Measurements from ENCODE around the gene LIMS3.
"Not testable (repeated sequence)": the region's sequence is repeated elsewhere in the genome, so short reads cannot be mapped to it uniquely, and the experiment has no call there.

The LIMS3 gene

DNA sequence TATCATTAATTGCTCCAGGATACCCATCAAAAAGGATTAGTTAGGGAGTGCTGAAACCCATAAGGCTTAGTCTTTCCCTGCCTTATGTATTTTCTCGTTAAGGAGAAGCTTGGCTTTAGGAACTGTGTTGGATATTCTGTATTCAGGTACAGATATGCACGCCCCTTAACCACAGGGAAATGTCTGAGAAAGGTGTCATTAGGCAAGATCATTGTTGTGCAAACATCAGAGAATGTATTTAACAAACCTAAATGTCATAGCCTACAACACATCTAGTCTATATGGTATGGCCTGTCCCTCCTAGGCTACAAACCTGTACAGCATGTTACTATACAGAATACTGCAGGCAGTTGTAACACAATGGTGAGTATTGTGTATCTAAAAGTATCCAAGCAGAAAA, 10.1 kb downstream of the LIMS3 start:
- not testable (repeated sequence) for H3K27me3 ChIP-seq (ENCODE audit: insufficient read depth, low read length); H2AFZ ChIP-seq (ENCODE audit: insufficient read depth, low read length, poor library complexity); H3K4ac ChIP-seq (ENCODE audit: low read depth, low read length); H3K4me1 ChIP-seq (ENCODE audit: control insufficient read depth in 1 of 2, insufficient read depth in 2 of 2, low read length in 2 of 2); H3K14ac ChIP-seq (ENCODE audit: low read length); H3K79me1 ChIP-seq (ENCODE audit: low read length); H3K4me3 ChIP-seq (ENCODE audit: low read depth, low read length); H2AK5ac ChIP-seq (ENCODE audit: low read length); H3K9ac ChIP-seq (ENCODE audit: low read length); H3K4me2 ChIP-seq (ENCODE audit: low read length); H3K18ac ChIP-seq (ENCODE audit: low read length); H4K8ac ChIP-seq (ENCODE audit: low read depth, low read length); H3K9me3 ChIP-seq (ENCODE audit: insufficient read depth, low read depth, low read length); H2BK12ac ChIP-seq (ENCODE audit: low read length); H3K36me3 ChIP-seq (ENCODE audit: control insufficient read depth in 1 of 2, insufficient read depth in 2 of 2, low read length in 2 of 2); H4K91ac ChIP-seq (ENCODE audit: low read depth, low read length); H2BK120ac ChIP-seq (ENCODE audit: insufficient read depth, low read length, poor library complexity); H4K12ac ChIP-seq (ENCODE audit: low read depth, low read length); H3K27ac ChIP-seq (ENCODE audit: low read depth, low read length); H3K23ac ChIP-seq (ENCODE audit: low read length); H2BK5ac ChIP-seq (ENCODE audit: low read depth, low read length, poor library complexity); DNase-seq; H3K79me2 ChIP-seq (ENCODE audit: control insufficient read depth, insufficient read depth, low read length, poor library complexity)
- no CpG with 5 or more reads among the region's 2 CpGs for WGBS (ENCODE audit: extremely low coverage, insufficient coverage, insufficient read length)

DNA sequence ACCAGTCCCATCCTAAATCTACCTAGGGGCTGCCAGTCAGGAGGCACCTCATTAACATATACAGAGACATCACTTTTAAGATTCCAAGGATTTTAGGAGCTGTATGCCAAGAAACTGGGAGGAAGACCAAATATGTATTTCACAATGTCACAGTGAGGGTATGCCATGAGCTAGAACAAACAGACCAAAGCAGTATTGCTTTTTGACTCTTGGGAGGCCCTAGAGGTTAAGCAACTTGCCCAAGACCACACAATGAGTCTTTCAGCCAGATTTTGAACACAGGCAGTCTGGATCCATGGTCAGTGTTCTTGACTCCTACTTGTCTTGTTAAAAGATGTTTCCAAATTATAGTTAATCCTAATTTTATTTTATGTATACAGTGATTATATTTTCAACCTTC, 12.3 kb downstream of the LIMS3 start:
- H3K14ac ChIP-seq (ENCODE audit: low read length); H3K9me3 ChIP-seq (ENCODE audit: insufficient read depth, low read depth, low read length); H2BK12ac ChIP-seq (ENCODE audit: low read length); H2BK120ac ChIP-seq (ENCODE audit: insufficient read depth, low read length, poor library complexity); H2BK5ac ChIP-seq (ENCODE audit: low read depth, low read length, poor library complexity); H3K4ac ChIP-seq (ENCODE audit: low read depth, low read length); H3K79me1 ChIP-seq (ENCODE audit: low read length); H3K4me2 ChIP-seq (ENCODE audit: low read length); H3K9ac ChIP-seq (ENCODE audit: low read length); H3K18ac ChIP-seq (ENCODE audit: low read length); H3K27me3 ChIP-seq (ENCODE audit: insufficient read depth, low read length); H3K23ac ChIP-seq (ENCODE audit: low read length); H3K4me1 ChIP-seq (ENCODE audit: control insufficient read depth in 1 of 2, insufficient read depth in 2 of 2, low read length in 2 of 2); H2AFZ ChIP-seq (ENCODE audit: insufficient read depth, low read length, poor library complexity); H3K4me3 ChIP-seq (ENCODE audit: low read depth, low read length); H3K79me2 ChIP-seq (ENCODE audit: control insufficient read depth, insufficient read depth, low read length, poor library complexity); H2AK5ac ChIP-seq (ENCODE audit: low read length); H4K12ac ChIP-seq (ENCODE audit: low read depth, low read length); H4K8ac ChIP-seq (ENCODE audit: low read depth, low read length); H3K36me3 ChIP-seq (ENCODE audit: control insufficient read depth in 1 of 2, insufficient read depth in 2 of 2, low read length in 2 of 2); H4K91ac ChIP-seq (ENCODE audit: low read depth, low read length); H3K27ac ChIP-seq (ENCODE audit: low read depth, low read length); DNase-seq: not testable (repeated sequence)

DNA sequence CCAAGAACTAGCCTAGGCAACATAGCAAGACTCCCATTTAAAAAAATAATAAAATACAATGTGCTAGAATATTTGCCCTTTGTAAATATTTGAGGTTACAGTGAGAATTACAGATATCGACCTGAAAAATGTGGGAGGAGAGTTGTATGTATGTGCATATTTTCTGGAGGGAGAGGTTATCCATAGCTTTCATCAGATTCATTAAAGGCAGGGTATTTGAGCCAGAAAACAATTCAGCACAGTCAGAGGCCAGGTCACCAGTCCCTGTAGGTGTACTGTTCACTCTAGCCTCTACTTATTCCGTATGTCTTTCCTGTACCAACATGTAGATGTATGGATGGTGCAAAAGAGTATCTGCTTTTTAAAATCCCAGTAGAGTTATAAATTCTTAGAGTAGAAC, 15.4 kb downstream of the LIMS3 start:
- H2BK120ac ChIP-seq (ENCODE audit: insufficient read depth, low read length, poor library complexity); H2AFZ ChIP-seq (ENCODE audit: insufficient read depth, low read length, poor library complexity); H3K4ac ChIP-seq (ENCODE audit: low read depth, low read length); H3K4me1 ChIP-seq (ENCODE audit: control insufficient read depth in 1 of 2, insufficient read depth in 2 of 2, low read length in 2 of 2); H3K79me2 ChIP-seq (ENCODE audit: control insufficient read depth, insufficient read depth, low read length, poor library complexity); H3K9ac ChIP-seq (ENCODE audit: low read length); H3K27me3 ChIP-seq (ENCODE audit: insufficient read depth, low read length); DNase-seq; H3K23ac ChIP-seq (ENCODE audit: low read length); H3K36me3 ChIP-seq (ENCODE audit: control insufficient read depth in 1 of 2, insufficient read depth in 2 of 2, low read length in 2 of 2); H3K27ac ChIP-seq (ENCODE audit: low read depth, low read length); H4K91ac ChIP-seq (ENCODE audit: low read depth, low read length); H2BK5ac ChIP-seq (ENCODE audit: low read depth, low read length, poor library complexity); H2AK5ac ChIP-seq (ENCODE audit: low read length); H3K4me2 ChIP-seq (ENCODE audit: low read length); H3K14ac ChIP-seq (ENCODE audit: low read length); H3K18ac ChIP-seq (ENCODE audit: low read length); H2BK12ac ChIP-seq (ENCODE audit: low read length); H3K79me1 ChIP-seq (ENCODE audit: low read length); H3K9me3 ChIP-seq (ENCODE audit: insufficient read depth, low read depth, low read length); H4K12ac ChIP-seq (ENCODE audit: low read depth, low read length); H4K8ac ChIP-seq (ENCODE audit: low read depth, low read length); H3K4me3 ChIP-seq (ENCODE audit: low read depth, low read length): not testable (repeated sequence)
- no CpG with 5 or more reads among the region's 2 CpGs for WGBS (ENCODE audit: extremely low coverage, insufficient coverage, insufficient read length)

GRCh38 chr2:109914552-109914951, 16.1 kb downstream of the LIMS3 start:
- not testable (repeated sequence) for H3K23ac ChIP-seq (ENCODE audit: low read length); H3K27me3 ChIP-seq (ENCODE audit: insufficient read depth, low read length); H2BK5ac ChIP-seq (ENCODE audit: low read depth, low read length, poor library complexity); H2BK12ac ChIP-seq (ENCODE audit: low read length); H3K27ac ChIP-seq (ENCODE audit: low read depth, low read length); H3K36me3 ChIP-seq (ENCODE audit: control insufficient read depth in 1 of 2, insufficient read depth in 2 of 2, low read length in 2 of 2); H3K14ac ChIP-seq (ENCODE audit: low read length); H3K4me1 ChIP-seq (ENCODE audit: control insufficient read depth in 1 of 2, insufficient read depth in 2 of 2, low read length in 2 of 2); H3K4me2 ChIP-seq (ENCODE audit: low read length); H4K91ac ChIP-seq (ENCODE audit: low read depth, low read length); H4K12ac ChIP-seq (ENCODE audit: low read depth, low read length); DNase-seq; H3K4ac ChIP-seq (ENCODE audit: low read depth, low read length); H3K79me1 ChIP-seq (ENCODE audit: low read length); H2AFZ ChIP-seq (ENCODE audit: insufficient read depth, low read length, poor library complexity); H3K4me3 ChIP-seq (ENCODE audit: low read depth, low read length); H2BK120ac ChIP-seq (ENCODE audit: insufficient read depth, low read length, poor library complexity); H3K9ac ChIP-seq (ENCODE audit: low read length); H3K79me2 ChIP-seq (ENCODE audit: control insufficient read depth, insufficient read depth, low read length, poor library complexity); H3K18ac ChIP-seq (ENCODE audit: low read length); H2AK5ac ChIP-seq (ENCODE audit: low read length); H3K9me3 ChIP-seq (ENCODE audit: insufficient read depth, low read depth, low read length); H4K8ac ChIP-seq (ENCODE audit: low read depth, low read length)
- no CpG with 5 or more reads among the region's 7 CpGs for WGBS (ENCODE audit: extremely low coverage, insufficient coverage, insufficient read length)

DNA sequence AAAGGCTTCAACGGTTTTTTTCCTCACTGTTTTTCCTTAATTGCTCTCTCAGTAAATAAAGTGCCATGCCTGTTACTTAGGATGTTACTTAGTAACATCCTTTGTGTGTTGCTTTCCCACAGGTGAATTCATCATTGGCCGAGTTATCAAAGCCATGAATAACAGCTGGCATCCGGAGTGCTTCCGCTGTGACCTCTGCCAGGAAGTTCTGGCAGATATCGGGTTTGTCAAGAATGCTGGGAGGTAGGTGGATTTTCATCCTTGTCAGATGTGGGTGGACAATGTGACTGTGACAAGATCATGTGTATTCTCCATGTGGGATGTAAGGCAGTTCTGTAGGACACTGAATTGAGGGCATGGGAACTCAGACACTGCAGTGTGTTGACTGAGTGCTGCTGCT, 17.3 kb downstream of the LIMS3 start:
- H4K12ac ChIP-seq (ENCODE audit: low read depth, low read length); H3K4me3 ChIP-seq (ENCODE audit: low read depth, low read length); H2BK120ac ChIP-seq (ENCODE audit: insufficient read depth, low read length, poor library complexity); H3K79me2 ChIP-seq (ENCODE audit: control insufficient read depth, insufficient read depth, low read length, poor library complexity); H4K8ac ChIP-seq (ENCODE audit: low read depth, low read length); H3K18ac ChIP-seq (ENCODE audit: low read length); H3K4me1 ChIP-seq (ENCODE audit: control insufficient read depth in 1 of 2, insufficient read depth in 2 of 2, low read length in 2 of 2); H3K27ac ChIP-seq (ENCODE audit: low read depth, low read length); H3K79me1 ChIP-seq (ENCODE audit: low read length); H3K36me3 ChIP-seq (ENCODE audit: control insufficient read depth in 1 of 2, insufficient read depth in 2 of 2, low read length in 2 of 2); DNase-seq; H2BK5ac ChIP-seq (ENCODE audit: low read depth, low read length, poor library complexity); H3K27me3 ChIP-seq (ENCODE audit: insufficient read depth, low read length); H4K91ac ChIP-seq (ENCODE audit: low read depth, low read length); H3K14ac ChIP-seq (ENCODE audit: low read length); H3K23ac ChIP-seq (ENCODE audit: low read length); H2BK12ac ChIP-seq (ENCODE audit: low read length); H3K9me3 ChIP-seq (ENCODE audit: insufficient read depth, low read depth, low read length); H2AK5ac ChIP-seq (ENCODE audit: low read length); H2AFZ ChIP-seq (ENCODE audit: insufficient read depth, low read length, poor library complexity); H3K4ac ChIP-seq (ENCODE audit: low read depth, low read length); H3K4me2 ChIP-seq (ENCODE audit: low read length); H3K9ac ChIP-seq (ENCODE audit: low read length): not testable (repeated sequence)
- no CpG with 5 or more reads among the region's 5 CpGs for whole genome bisulfite sequencing (ENCODE audit: extremely low coverage, insufficient coverage, insufficient read length)

All from trophoblast cell (in vitro differentiated cells and primary cell).